ENCODE data around the gene TSHZ3.

Gene TSHZ3

GRCh38 chr19:31337008-31337914 lies 12.0 kb downstream of the TSHZ3 start:
- DNase-seq (ENCODE audit: low read depth in 2 of 2) = no peak

DNA sequence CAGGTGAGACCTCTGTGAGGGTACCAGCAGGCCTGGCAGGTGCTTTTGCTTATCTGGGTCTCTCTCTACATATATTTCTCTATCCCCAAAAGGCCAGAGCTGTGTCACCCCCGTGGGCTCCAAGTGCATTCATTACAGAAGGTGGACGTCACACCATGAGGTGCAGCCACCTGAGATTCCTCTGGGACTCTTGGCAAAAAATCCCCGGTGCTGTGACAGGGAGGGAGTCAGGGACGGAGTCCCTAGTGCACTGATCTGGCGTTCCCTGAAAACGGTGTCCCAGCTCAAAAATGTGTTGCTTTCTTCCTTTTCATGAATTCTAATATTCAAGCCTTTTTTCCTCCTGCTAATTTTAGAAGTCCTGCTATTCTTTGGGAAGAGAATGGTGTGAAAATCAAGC lies 13.5 kb downstream of the TSHZ3 start:
- DNase-seq (ENCODE audit: low read depth in 2 of 2) = no peak

- no peak for DNase-seq (ENCODE audit: low read depth in 2 of 2)
Measured at GRCh38 chr19:31334849-31335624, 14.2 kb downstream of the TSHZ3 start.

- no peak for DNase-seq (ENCODE audit: low read depth in 2 of 2)
Measured at GRCh38 chr19:31334101-31334848, 15.0 kb downstream of the TSHZ3 start.

GRCh38 chr19:31332096-31332495 lies 17.1 kb downstream of the TSHZ3 start:
- no peak for DNase-seq (ENCODE audit: low read depth in 2 of 2)

- DNase-seq (ENCODE audit: low read depth in 2 of 2) = no peak
Measured at GRCh38 chr19:31331536-31331935, 17.7 kb downstream of the TSHZ3 start.

DNA sequence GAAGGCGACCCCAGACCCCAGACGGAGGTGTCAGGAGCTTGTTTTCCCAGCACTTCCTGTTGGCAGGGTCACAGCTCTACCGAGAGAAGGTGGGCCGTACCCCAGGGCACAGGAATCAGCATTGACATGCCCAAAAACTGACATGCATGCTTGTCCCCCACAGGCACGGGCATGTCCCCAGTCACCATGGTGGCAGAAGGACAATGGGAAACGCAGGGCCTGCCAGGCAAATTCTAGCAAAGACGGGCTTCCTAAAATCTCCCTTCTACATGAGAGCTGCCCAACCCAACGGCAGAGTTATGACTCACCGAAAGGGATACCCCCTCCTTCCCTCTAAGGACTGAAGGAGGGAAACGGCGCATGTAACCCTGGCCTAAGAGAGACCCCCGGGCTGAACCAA lies 18.5 kb downstream of the TSHZ3 start:
- DNase-seq (ENCODE audit: low read depth in 2 of 2) = no peak

GRCh38 chr19:31330237-31330636 lies 19.0 kb downstream of the TSHZ3 start:
- DNase-seq (ENCODE audit: low read depth in 2 of 2) = no peak

DNA sequence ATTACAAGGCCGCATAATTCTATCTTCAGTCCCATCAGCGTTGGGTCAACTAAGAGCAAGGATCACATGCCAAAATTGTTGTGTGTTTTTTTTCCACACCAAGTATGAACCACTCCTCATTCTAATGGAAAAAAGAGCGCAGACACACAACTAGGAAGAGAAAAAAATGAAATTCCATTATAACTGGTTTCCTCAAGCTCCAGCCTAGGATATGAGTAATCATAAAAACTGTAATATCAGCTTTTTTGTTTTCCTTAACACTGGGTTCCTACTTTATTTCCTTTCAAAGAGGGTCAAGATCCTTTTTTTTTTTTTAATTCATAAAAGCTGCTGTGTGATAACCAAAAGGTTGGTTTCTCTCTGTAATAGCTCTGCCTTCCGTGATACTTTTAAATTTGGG lies 19.4 kb downstream of the TSHZ3 start:
- no peak for DNase-seq (ENCODE audit: low read depth in 2 of 2)

- DNase-seq (ENCODE audit: low read depth in 2 of 2) = no peak
Measured at GRCh38 chr19:31328238-31328637, 21.0 kb downstream of the TSHZ3 start.

DNA sequence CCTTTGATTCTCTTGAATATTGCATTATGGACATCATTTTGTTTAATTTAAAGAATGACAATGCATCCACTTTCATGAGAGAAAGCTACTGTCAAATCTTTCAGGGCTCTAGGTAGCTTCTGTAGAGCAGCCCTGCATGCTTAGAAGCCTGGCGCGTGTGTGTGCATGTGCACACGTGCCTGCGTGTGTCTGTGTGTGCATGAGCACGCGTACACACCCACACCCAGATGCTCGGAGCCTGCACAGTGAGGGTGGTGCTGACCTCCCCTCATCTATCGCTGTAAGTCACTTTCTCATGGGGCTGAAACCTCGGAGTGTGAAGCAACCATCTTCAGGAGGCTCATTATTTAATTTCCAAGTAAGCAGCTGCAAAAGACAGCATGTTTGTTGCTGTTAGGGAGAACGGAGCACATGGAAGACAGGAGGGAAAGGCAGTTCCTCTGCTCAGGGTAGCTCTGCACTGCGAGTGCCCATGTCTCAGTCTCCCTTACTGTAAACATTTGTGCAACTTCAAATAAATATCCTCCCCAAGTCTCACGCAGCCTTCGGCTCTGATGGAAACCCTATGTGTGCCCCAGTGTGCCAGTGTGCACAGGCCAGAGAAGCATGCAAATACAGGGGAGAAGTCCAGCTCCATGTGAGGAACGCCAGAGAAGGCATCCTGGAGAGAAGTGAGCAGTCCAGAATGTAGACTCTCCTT lies 22.8 kb downstream of the TSHZ3 start:
- no peak for DNase-seq (ENCODE audit: low read depth in 2 of 2)

- no peak for DNase-seq (ENCODE audit: low read depth in 2 of 2)
Measured at GRCh38 chr19:31325342-31325741, 23.9 kb downstream of the TSHZ3 start.

DNA sequence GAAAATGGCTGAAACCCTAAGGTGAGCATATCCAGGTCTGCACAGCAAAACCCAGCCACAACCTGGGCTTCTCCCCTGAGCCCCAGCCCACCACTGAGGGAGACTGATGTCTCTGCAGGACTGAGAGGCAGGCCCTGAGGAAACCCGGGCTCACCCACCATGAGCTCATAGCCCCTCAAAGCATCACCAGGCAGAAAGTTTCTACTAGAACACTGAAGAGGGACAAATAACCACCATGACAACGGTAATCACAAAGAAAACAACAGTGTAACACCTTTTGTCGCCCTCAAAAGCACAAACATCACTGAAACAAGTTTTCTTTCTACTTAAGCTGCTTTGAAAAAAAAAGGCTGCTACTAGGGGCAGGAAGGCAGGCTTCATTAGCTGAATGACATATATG lies 29.8 kb downstream of the TSHZ3 start:
- DNase-seq (ENCODE audit: low read depth in 2 of 2) = no peak

DNA sequence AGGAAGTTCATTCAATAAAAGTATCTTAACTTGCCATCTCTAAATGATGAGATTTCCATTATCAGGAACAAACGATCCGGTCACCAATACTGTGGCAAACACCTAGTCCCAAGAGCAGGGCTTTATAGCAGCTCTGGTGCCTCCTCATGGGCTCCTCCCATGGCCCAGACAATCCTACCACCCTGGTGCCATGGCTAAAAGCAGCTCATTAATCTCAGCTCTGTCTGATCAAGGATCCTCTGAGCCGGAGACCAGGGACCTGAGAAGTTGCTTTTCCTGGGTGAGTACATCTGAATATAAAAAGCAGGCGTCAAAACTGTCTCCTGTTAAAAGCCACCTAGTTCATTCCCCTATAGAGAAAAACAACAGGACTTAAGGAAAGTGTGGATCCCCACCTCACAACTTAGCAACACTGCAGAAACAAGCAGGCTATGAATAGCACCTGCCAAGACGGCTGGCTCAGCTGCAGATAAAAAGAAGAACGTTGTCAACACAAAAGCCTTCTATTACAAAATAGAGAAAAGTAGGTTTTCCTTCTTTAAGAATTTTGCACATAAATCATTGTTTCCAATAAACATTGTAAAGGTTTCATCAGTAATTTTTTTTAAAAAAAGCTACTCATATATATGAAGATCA lies 30.3 kb downstream of the TSHZ3 start:
- no peak for DNase-seq (ENCODE audit: low read depth in 2 of 2)

GRCh38 chr19:31317570-31317969 lies 31.7 kb downstream of the TSHZ3 start:
- no peak for DNase-seq (ENCODE audit: low read depth in 2 of 2)

DNA sequence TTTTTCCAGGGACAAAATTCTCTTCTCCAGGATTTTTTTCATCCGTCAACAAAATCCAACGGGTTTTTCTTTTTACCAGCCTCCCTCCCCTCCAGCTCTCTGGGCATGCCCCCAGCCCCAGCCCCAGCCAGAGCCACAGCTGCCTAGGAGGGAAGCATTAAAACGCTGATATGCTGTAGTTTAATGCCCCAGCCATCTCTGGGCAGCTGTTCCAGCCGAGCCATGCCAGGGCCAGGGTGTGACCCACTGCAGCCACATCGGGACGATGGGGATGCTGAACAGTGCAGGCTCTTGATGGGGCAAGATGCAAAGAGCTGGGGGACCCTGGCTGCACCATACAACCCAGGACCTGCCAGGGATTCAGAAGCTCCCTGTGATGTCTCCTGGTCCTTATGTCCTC lies 32.1 kb downstream of the TSHZ3 start:
- DNase-seq (ENCODE audit: low read depth in 2 of 2) = no peak

GRCh38 chr19:31316201-31316951 lies 32.9 kb downstream of the TSHZ3 start:
- no peak for DNase-seq (ENCODE audit: low read depth in 2 of 2)

DNA sequence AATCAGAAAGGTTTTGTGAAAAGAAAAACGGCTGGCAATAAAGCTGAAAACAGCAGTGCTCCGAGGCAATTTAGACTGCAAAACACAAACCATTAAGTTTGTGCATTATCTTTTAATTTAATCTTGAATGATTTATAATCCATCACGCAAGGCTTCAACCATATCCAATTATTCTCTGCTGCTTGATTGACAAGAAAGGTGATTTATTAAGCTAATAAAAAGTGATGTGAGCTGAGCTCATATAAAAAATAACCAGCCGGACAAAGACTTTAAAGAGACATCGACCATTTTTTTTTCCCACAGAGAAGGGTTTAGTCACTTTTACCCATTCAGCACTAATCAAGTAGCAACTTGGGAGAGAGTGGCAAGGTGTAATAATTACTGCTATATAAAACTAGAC lies 33.6 kb downstream of the TSHZ3 start:
- DNase-seq (ENCODE audit: low read depth in 2 of 2) = no peak

DNA sequence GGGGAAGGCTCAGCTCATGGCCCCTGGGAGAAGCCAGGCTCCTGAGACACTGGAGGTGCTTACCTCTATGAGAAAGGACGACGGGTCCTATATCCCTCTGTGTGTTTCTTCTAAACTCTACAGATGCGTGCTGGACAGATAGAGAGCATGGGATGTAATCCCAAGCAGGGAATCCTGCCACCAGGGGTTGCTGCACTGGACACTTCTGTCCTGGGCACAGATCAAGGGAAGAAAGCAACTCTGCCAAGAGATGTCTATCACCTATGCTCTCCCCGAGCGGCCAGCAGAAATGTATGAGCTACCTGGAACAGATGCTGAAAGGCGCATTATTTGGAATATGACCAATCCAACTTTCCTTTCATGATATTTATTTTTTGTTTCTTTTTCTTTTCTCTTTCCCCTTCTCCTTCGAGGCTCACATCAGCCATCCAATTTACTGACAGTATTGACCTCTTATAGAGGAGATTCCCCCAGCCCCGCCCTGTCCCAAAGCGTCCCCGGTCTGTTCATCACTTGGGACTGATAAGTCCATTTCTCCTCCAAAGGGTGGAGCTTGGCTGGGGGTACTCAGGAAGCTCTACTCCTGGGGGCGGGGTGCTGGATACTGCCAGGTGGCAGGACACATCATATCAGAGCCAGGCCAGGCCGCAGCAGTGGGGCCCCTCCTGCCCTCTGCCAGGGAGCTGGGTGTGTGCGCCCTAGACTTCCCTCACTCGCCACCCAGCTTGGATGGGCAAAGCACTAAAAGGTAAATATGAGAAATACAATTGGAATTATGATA lies 34.2 kb downstream of the TSHZ3 start:
- no peak for DNase-seq (ENCODE audit: low read depth in 2 of 2)

DNA sequence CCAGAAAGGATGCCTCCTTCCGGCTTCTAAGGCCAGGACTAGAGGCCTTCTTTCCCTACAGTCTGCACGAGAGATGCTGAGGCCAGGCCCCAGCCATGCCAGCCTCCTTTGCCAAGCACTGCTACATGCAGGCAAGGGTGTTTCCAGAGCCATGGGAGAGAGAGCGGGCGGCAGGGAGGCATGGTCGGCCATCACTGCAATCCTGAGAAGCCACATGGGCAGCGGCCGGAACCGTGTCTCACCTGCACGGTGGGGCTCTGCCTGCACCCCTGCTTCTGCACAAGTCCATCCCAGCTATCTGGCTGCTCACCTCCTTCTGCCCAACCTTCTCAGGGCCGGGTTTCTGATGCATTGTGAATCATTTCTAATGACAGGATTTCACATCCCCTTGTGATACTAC lies 35.1 kb downstream of the TSHZ3 start:
- no peak for DNase-seq (ENCODE audit: low read depth in 2 of 2)
